Smooth muscle cell of the pulmonary artery (primary cell): ENCODE results near the gene HMMR. TPM values are rescaled to one million over a fixed set of nuclear protein-coding genes. Genes with fewer than 3 reads are reported as not detected.

ENCODE experiments used
- total RNA-seq: library from RNA; depleted of rRNA; stranded (reverse); fragments of >200 nt; gene quantifications from 2 replicates; pipeline ENCODE4 v1.2.3, GENCODE V29; 2014

Gene HMMR
- total RNA-seq: 3.6 and 12.8 TPM in 2 replicates

GRCh38 chr5:163460562-163461171 lies at the start of gene HMMR:
Gene HMMR, plus strand, starts transcription at chr5:163460632. Its CDS starts 61 bp downstream, at chr5:163460693.

GRCh38 chr5:163437309-163438182 lies 22.9 kb upstream of the HMMR start, which contains the start of gene CCNG1:
Gene CCNG1, plus strand, starts transcription at chr5:163437595. Its CDS starts 1,662 bp downstream, at chr5:163439257.

GRCh38 chr5:163459819-163460561 lies 442 bp upstream of the HMMR start, which contains the start of gene NUDCD2:
Gene NUDCD2, minus strand, starts transcription at chr5:163460102. Its CDS starts 52 bp downstream, at chr5:163460050.

GRCh38 chr5:163505368-163506094 lies 45.1 kb downstream of the HMMR start, which contains the start of gene MAT2B:
Gene MAT2B, plus strand, starts transcription at chr5:163505619. Its CDS starts 68 bp downstream, at chr5:163505687.

Other genes with a start within 250 kb of the HMMR start
- gene CCNG1, start 23.0 kb upstream of the HMMR start, total RNA-seq: 166 and 222 TPM in 2 replicates
- 4.1 and 4.3 TPM in 2 replicates for gene NUDCD2, start 530 bp upstream of the HMMR start, total RNA-seq
- 38.9 and 61.6 TPM in 2 replicates for gene MAT2B, start 45.0 kb downstream of the HMMR start, total RNA-seq